ENCODE results near the gene POLA1.
"Not testable (repeated sequence)": the region's sequence is repeated elsewhere in the genome, so short reads cannot be mapped to it uniquely, and the experiment has no call there.

POLA1 gene

DNA sequence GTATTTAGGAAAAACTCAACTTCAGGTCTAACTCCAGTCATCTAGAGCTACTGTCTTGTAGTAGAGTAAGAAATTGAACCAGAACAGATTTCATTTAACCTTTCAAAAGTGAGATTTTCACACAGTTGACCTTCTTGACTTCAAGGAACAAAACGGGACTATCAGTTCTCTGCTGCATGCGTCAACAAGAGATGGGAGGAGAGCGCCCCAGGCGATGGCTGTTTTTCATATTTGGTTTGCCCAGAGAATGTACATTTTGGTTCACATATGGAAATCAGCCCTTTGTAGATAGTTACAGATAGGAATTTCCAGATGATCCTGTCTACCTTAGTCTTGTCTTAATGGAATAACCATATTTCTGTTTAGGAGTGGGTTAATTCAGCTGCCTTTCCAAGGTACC lies 158.1 kb downstream of the POLA1 start:
- Histone ChIP-seq H3K4ac (ENCODE audit: low read depth, low read length) (no peak overlapping the region), H3K18ac (ENCODE audit: low read length) (no peak overlapping the region), H3K4me3 (ENCODE audit: low read length) (no peak overlapping the region), H2BK5ac (ENCODE audit: low read length) (no peak overlapping the region), H3K4me2 (ENCODE audit: low read length) (no peak overlapping the region), H2BK15ac (replicated peaks; ENCODE audit: low read depth) (no peak overlapping the region), H3K9ac (ENCODE audit: low read length) (no peak overlapping the region), H3K79me2 (ENCODE audit: control insufficient read depth, insufficient read depth, low read length) (no peaks in the 10 kb centered on the region), H3K4me1 (ENCODE audit: control insufficient read depth, low read depth, low read length) (no peaks in the 10 kb centered on the region), H2BK120ac (ENCODE audit: low read depth, low read length) (no peak overlapping the region), H3K36me3 (ENCODE audit: control insufficient read depth, insufficient read depth, low read length) (no peaks in the 10 kb centered on the region), H4K8ac (ENCODE audit: low read depth, low read length) (no peak overlapping the region), H3K27ac (ENCODE audit: low read depth, low read length) (no peak overlapping the region), H4K5ac (ENCODE audit: low read length) (no peak overlapping the region), H3K56ac (ENCODE audit: low read length) (no peak overlapping the region), H3K23ac (ENCODE audit: low read length) (no peak overlapping the region), H3K79me1 (ENCODE audit: low read length) (no peaks in the 10 kb centered on the region), H3K27me3 (ENCODE audit: insufficient read depth, low read length, poor library complexity) (no peaks in the 10 kb centered on the region), H2AK5ac (ENCODE audit: low read length) (no peak overlapping the region)
- no peak for DNase-seq
- WGBS (ENCODE audit: extremely low coverage, insufficient coverage, low lambda C conversion rate) = no CpG with 5 or more reads among the region's 4 CpGs

DNA sequence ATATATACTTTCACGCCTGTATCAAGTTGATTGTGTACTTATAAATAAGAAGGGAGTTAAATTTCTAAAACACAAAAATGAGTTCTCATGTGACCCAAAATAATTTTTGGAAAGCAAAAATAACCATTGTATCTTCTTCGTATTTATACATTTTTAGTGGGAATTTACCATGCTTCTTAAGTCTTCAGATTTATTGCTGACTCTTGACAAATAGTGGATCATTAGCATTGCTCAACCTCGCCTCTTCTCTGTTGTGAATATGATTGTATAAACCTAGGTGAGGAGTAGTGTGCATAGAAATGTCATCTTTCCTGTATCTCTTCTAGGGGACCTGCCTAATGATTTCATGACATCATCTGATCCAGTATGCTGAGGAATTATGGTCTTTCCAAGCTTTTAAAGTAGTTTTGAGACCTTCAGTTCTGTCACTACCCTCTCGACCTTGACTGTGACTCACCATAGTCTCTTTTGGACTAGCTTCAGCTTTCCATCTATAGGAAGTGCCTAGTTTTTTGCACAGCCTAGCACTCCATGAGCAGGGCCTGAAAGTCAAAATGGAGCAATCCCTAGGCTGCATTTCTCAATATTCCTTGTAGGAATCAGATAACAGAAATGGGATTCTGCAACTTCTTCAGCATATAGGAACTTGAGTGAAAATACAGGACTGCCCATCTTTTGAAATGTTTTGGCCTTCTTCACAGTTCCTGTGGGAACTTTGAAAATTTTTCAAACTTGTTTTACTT lies 164.5 kb downstream of the POLA1 start:
- no peaks in the 10 kb centered on the region for H3K79me1 ChIP-seq (ENCODE audit: low read length)
- no peak overlapping the region for H3K9ac ChIP-seq (ENCODE audit: low read length)
- no peak overlapping the region for H3K56ac ChIP-seq (ENCODE audit: low read length)
- no peak overlapping the region for H3K4me2 ChIP-seq (ENCODE audit: low read length)
- H3K4me1 ChIP-seq (ENCODE audit: control insufficient read depth, low read depth, low read length) = no peaks in the 10 kb centered on the region
- no peak overlapping the region for H3K27ac ChIP-seq (ENCODE audit: low read depth, low read length)
- no peak overlapping the region for H2BK15ac ChIP-seq (replicated peaks; ENCODE audit: low read depth)
- no CpG with 5 or more reads among the region's 4 CpGs for WGBS (ENCODE audit: extremely low coverage, insufficient coverage, low lambda C conversion rate)
- no peak overlapping the region for H3K18ac ChIP-seq (ENCODE audit: low read length)
- H2BK5ac ChIP-seq (ENCODE audit: low read length) = no peak overlapping the region
- H3K23ac ChIP-seq (ENCODE audit: low read length) = no peak overlapping the region
- H4K8ac ChIP-seq (ENCODE audit: low read depth, low read length) = no peak overlapping the region
- H3K79me2 ChIP-seq (ENCODE audit: control insufficient read depth, insufficient read depth, low read length) = no peaks in the 10 kb centered on the region
- H3K4me3 ChIP-seq (ENCODE audit: low read length) = no peak overlapping the region
- no peak overlapping the region for H3K4ac ChIP-seq (ENCODE audit: low read depth, low read length)
- no peak overlapping the region for H4K5ac ChIP-seq (ENCODE audit: low read length)
- no peaks in the 10 kb centered on the region for H3K36me3 ChIP-seq (ENCODE audit: control insufficient read depth, insufficient read depth, low read length)
- DNase-seq = no peak
- no peak overlapping the region for H2AK5ac ChIP-seq (ENCODE audit: low read length)
- H3K27me3 ChIP-seq (ENCODE audit: insufficient read depth, low read length, poor library complexity) = no peaks in the 10 kb centered on the region
- H2BK120ac ChIP-seq (ENCODE audit: low read depth, low read length) = no peak overlapping the region

DNA sequence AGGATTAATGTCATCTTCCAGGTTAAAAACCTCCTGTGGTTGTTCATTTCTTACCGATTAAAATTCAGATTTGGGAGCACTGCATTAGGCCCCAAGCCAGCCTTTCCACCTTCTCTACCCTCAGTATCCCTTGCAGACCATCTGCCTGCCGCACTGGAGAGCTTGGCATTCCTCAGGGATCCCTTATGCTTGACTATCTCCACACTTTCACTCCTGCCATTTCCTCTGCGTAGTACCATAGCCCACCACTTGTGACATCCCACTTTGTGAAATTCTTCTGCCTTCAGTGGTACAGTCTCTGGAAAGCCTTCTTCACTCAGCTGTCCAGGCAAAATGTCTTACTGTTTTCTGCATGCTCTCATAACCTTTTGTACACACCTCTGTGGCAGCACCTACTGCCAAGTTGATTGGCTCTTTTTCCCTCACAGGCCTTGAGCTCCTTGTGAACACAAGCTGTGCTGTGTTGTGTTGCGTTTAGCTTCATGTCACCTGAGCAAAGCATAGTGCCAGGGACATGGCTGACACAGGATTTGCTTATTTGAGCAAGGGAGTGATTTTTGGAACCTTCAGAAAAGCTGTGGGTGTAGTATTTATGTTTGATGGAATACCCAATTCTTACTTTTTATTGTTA lies 165.6 kb downstream of the POLA1 start:
- Histone ChIP-seq H2BK15ac (replicated peaks; ENCODE audit: low read depth) (no peak overlapping the region), H4K5ac (ENCODE audit: low read length) (no peak overlapping the region)

DNA sequence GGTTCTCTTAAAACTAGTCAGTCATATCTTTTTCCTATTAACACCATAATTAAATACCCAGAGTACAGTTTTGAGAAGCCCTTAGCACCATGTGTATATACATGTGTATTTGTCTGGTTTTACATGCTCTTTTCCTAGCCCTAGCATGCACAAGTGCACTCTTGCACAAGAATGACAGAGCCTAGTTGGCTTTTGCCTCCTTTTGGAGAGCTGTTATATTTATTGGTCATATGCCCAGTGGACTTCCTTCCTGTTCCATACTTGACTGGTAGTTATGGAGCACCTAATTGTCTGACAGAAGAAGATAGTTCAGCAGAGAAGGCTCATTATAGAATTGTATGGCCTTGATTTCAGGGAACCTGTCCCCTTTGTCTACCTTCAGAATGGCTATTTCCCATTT lies 166.4 kb downstream of the POLA1 start:
- Histone ChIP-seq H3K18ac (ENCODE audit: low read length) (no peak overlapping the region), H3K4me3 (ENCODE audit: low read length) (no peak overlapping the region), H3K56ac (ENCODE audit: low read length) (no peak overlapping the region), H2BK120ac (ENCODE audit: low read depth, low read length) (no peak overlapping the region), H3K27me3 (ENCODE audit: insufficient read depth, low read length, poor library complexity) (no peaks in the 10 kb centered on the region), H3K79me2 (ENCODE audit: control insufficient read depth, insufficient read depth, low read length) (no peaks in the 10 kb centered on the region), H3K23ac (ENCODE audit: low read length) (no peak overlapping the region), H2BK5ac (ENCODE audit: low read length) (no peak overlapping the region), H3K27ac (ENCODE audit: low read depth, low read length) (no peak overlapping the region), H3K79me1 (ENCODE audit: low read length) (no peaks in the 10 kb centered on the region), H3K9ac (ENCODE audit: low read length) (no peak overlapping the region), H4K5ac (ENCODE audit: low read length) (no peak overlapping the region), H4K8ac (ENCODE audit: low read depth, low read length) (no peak overlapping the region), H3K4ac (ENCODE audit: low read depth, low read length) (no peak overlapping the region), H3K4me2 (ENCODE audit: low read length) (no peak overlapping the region), H2BK15ac (replicated peaks; ENCODE audit: low read depth) (no peak overlapping the region), H3K4me1 (ENCODE audit: control insufficient read depth, low read depth, low read length) (no peaks in the 10 kb centered on the region), H3K36me3 (ENCODE audit: control insufficient read depth, insufficient read depth, low read length) (no peaks in the 10 kb centered on the region), H2AK5ac (ENCODE audit: low read length) (no peak overlapping the region)
- DNase-seq = no peak

More for the DNA sequence above, 165.6 kb downstream of the POLA1 start:
- Histone ChIP-seq H2BK120ac (ENCODE audit: low read depth, low read length) (no peak overlapping the region), H2AK5ac (ENCODE audit: low read length) (no peak overlapping the region), H3K36me3 (ENCODE audit: control insufficient read depth, insufficient read depth, low read length) (no peaks in the 10 kb centered on the region), H3K23ac (ENCODE audit: low read length) (no peak overlapping the region), H3K18ac (ENCODE audit: low read length) (no peak overlapping the region), H3K4me3 (ENCODE audit: low read length) (no peak overlapping the region), H3K27ac (ENCODE audit: low read depth, low read length) (no peak overlapping the region), H3K4me2 (ENCODE audit: low read length) (no peak overlapping the region), H3K79me2 (ENCODE audit: control insufficient read depth, insufficient read depth, low read length) (no peaks in the 10 kb centered on the region), H3K27me3 (ENCODE audit: insufficient read depth, low read length, poor library complexity) (no peaks in the 10 kb centered on the region), H3K79me1 (ENCODE audit: low read length) (no peaks in the 10 kb centered on the region), H4K8ac (ENCODE audit: low read depth, low read length) (no peak overlapping the region), H3K9ac (ENCODE audit: low read length) (no peak overlapping the region), H3K4ac (ENCODE audit: low read depth, low read length) (no peak overlapping the region), H2BK5ac (ENCODE audit: low read length) (no peak overlapping the region), H3K56ac (ENCODE audit: low read length) (no peak overlapping the region), H3K4me1 (ENCODE audit: control insufficient read depth, low read depth, low read length) (no peaks in the 10 kb centered on the region)
- DNase-seq = peak; percentile 36
- no CpG with 5 or more reads among the region's 4 CpGs for WGBS (ENCODE audit: extremely low coverage, insufficient coverage, low lambda C conversion rate)

DNA sequence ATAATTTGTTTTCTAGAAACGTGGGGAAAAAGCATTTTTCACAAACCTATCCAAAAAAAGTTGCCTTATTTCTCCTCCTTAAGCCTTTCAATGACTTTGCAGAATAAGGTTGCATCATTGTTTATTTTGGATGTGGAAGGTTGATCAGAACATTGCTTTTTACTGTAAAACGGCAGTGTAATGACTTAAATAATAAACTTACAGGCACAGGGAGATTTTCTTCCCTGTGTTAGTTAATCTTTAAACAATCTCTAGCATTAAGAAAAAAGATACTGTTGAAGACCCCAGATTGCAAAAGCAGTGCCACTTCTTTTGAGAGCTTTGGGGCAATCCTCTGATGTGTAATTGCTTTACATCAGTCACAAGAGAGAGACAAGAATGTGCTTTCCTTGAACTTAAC lies 168.6 kb downstream of the POLA1 start:
- H3K27me3 ChIP-seq (ENCODE audit: insufficient read depth, low read length, poor library complexity) = no peaks in the 10 kb centered on the region
- H3K4ac ChIP-seq (ENCODE audit: low read depth, low read length) = no peak overlapping the region
- no peak overlapping the region for H2BK5ac ChIP-seq (ENCODE audit: low read length)
- no peaks in the 10 kb centered on the region for H3K36me3 ChIP-seq (ENCODE audit: control insufficient read depth, insufficient read depth, low read length)
- DNase-seq = no peak
- H3K56ac ChIP-seq (ENCODE audit: low read length) = no peak overlapping the region
- WGBS (ENCODE audit: extremely low coverage, insufficient coverage, low lambda C conversion rate) = no CpG with 5 or more reads among the region's 2 CpGs
- no peak overlapping the region for H2BK120ac ChIP-seq (ENCODE audit: low read depth, low read length)
- H3K79me1 ChIP-seq (ENCODE audit: low read length) = no peaks in the 10 kb centered on the region
- H3K4me2 ChIP-seq (ENCODE audit: low read length) = no peak overlapping the region
- no peaks in the 10 kb centered on the region for H3K79me2 ChIP-seq (ENCODE audit: control insufficient read depth, insufficient read depth, low read length)
- no peak overlapping the region for H3K4me3 ChIP-seq (ENCODE audit: low read length)
- no peak overlapping the region for H3K23ac ChIP-seq (ENCODE audit: low read length)
- H2AK5ac ChIP-seq (ENCODE audit: low read length) = no peak overlapping the region
- H3K27ac ChIP-seq (ENCODE audit: low read depth, low read length) = no peak overlapping the region
- H4K8ac ChIP-seq (ENCODE audit: low read depth, low read length) = no peak overlapping the region
- H3K18ac ChIP-seq (ENCODE audit: low read length) = no peak overlapping the region
- H4K5ac ChIP-seq (ENCODE audit: low read length) = no peak overlapping the region
- H2BK15ac ChIP-seq (replicated peaks; ENCODE audit: low read depth) = no peak overlapping the region
- H3K9ac ChIP-seq (ENCODE audit: low read length) = no peak overlapping the region
- no peaks in the 10 kb centered on the region for H3K4me1 ChIP-seq (ENCODE audit: control insufficient read depth, low read depth, low read length)

DNA sequence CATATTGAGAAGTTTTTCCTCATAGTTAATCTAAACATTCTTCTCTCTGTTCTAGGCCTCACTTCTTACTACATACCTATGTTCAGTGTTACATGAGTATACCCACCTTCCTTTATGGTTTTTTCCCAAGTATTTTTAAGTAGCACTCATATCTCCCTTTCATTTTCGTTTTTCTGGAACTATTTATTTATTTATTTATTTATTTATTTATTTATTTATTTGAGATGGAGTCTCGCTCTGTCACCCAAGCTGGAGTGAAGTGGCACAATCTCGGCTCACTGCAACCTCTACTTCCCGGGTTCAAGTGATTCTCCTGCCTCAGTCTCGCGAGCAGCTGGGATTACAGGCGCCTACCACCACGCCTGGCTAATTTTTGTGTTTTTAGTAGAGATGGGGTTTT lies 170.1 kb downstream of the POLA1 start:
- not testable (repeated sequence) for H3K18ac ChIP-seq (ENCODE audit: low read length); H2BK5ac ChIP-seq (ENCODE audit: low read length); H3K4me1 ChIP-seq (ENCODE audit: control insufficient read depth, low read depth, low read length); H3K4me3 ChIP-seq (ENCODE audit: low read length); H2BK15ac ChIP-seq (replicated peaks; ENCODE audit: low read depth); H3K36me3 ChIP-seq (ENCODE audit: control insufficient read depth, insufficient read depth, low read length); H2BK120ac ChIP-seq (ENCODE audit: low read depth, low read length); H3K4ac ChIP-seq (ENCODE audit: low read depth, low read length); DNase-seq; H3K79me1 ChIP-seq (ENCODE audit: low read length); H3K27ac ChIP-seq (ENCODE audit: low read depth, low read length); H3K23ac ChIP-seq (ENCODE audit: low read length); H4K5ac ChIP-seq (ENCODE audit: low read length); H3K27me3 ChIP-seq (ENCODE audit: insufficient read depth, low read length, poor library complexity); H4K8ac ChIP-seq (ENCODE audit: low read depth, low read length); H3K9ac ChIP-seq (ENCODE audit: low read length); H3K56ac ChIP-seq (ENCODE audit: low read length); H3K4me2 ChIP-seq (ENCODE audit: low read length); H3K79me2 ChIP-seq (ENCODE audit: control insufficient read depth, insufficient read depth, low read length); H2AK5ac ChIP-seq (ENCODE audit: low read length)
- WGBS (ENCODE audit: extremely low coverage, insufficient coverage, low lambda C conversion rate) = no CpG with 5 or more reads among the region's 8 CpGs
